Measurements from ENCODE around the gene KLC4.

GRCh38 chr6:43093436-43094289 is 34.2 kb downstream of the KLC4 start:
- TF ChIP-seq CTCF (IDR thresholded peaks at IDR 0.05) = no peak
- no peak for TF ChIP-seq POLR2A (IDR thresholded peaks at IDR 0.05)
- TF ChIP-seq EP300 (IDR thresholded peaks at IDR 0.05) = no peak

Measured in ovary (tissue), 3 donors.